ENCODE results near the gene OR10X1. TPM values are rescaled to one million over a fixed set of nuclear protein-coding genes. Genes with fewer than 3 reads are reported as not detected.

Gene OR10X1
- not detected for total RNA-seq
- not detected for polyA plus RNA-seq
- long read RNA-seq, donor 1, result 0 reads
- long read RNA-seq, donor 2, result 0 reads
- long read RNA-seq, donor 3, result 0 reads
- long read RNA-seq, donor 4, result 0 reads
- long read RNA-seq, donor 5, result 0 reads
- long read RNA-seq, donor 6, result 0 reads
- long read RNA-seq, donor 7, result 0 reads
- long read RNA-seq, donor 8, result 0 reads
- long read RNA-seq, donor 9, result 0 reads
- long read RNA-seq, donor 10, result 0 reads

GRCh38 chr1:158579733-158580132, at the start of gene OR10X1:
OR10X1 (minus strand) TSS chr1:158579899; CDS start chr1:158579899, 0 bp downstream.
- Histone ChIP-seq H3K4me3 (no peak within 1 kb of the TSS), H3K4me1 (replicated peaks in 1 of 2) (no peaks in the 10 kb centered on the region), H3K9me3 (replicated peaks in 1 of 3) (no peaks in the 10 kb centered on the region), H3K36me3 (replicated peaks in 1 of 2) (no peaks in the 10 kb centered on the region), H3K27ac (no peak within 1 kb of the TSS), H3K27me3 (no peaks in the 10 kb centered on the region)
- no peak for DNase-seq
- WGBS, 4 donors, result 78 to 91% (median 82%) methylated on average over 1 of the region's 1 CpG
- intact Hi-C loops (cut with DNase I), result no loop called here
- no peak for TF ChIP-seq CTCF (IDR thresholded peaks at IDR 0.05)
- no peak for TF ChIP-seq POLR2A (IDR thresholded peaks at IDR 0.05)

GRCh38 chr1:158613764-158614163, 34.1 kb upstream of the OR10X1 start:
- Histone ChIP-seq H3K4me1 (replicated peaks in 1 of 2) (no peaks in the 10 kb centered on the region), H3K36me3 (replicated peaks in 1 of 2) (no peaks in the 10 kb centered on the region), H3K27me3 (no peaks in the 10 kb centered on the region), H3K9me3 (replicated peaks in 1 of 3) (no peaks in the 10 kb centered on the region), H3K4me3 (no peak overlapping the region), H3K27ac (no peak overlapping the region)
- intact Hi-C loops (cut with DNase I), result no loop called here
- TF ChIP-seq CTCF (IDR thresholded peaks at IDR 0.05) (no peak), POLR2A (IDR thresholded peaks at IDR 0.05) (no peak)
- 76 to 87% (median 84%) methylated on average over 3 of the region's 3 CpGs for WGBS, 4 donors
- DNase-seq, result no peak

GRCh38 chr1:158611916-158612315, 32.2 kb upstream of the OR10X1 start:
- 59 to 79% (median 67%) methylated on average over 3 of the region's 3 CpGs for WGBS, 4 donors
- Histone ChIP-seq H3K27ac (no peak overlapping the region), H3K27me3 (no peaks in the 10 kb centered on the region), H3K36me3 (replicated peaks in 1 of 2) (no peaks in the 10 kb centered on the region), H3K4me3 (no peak overlapping the region), H3K9me3 (replicated peaks in 1 of 3) (no peaks in the 10 kb centered on the region), H3K4me1 (replicated peaks in 1 of 2) (no peaks in the 10 kb centered on the region)
- no peak for DNase-seq
- intact Hi-C loops (cut with DNase I), result no loop called here
- TF ChIP-seq CTCF (IDR thresholded peaks at IDR 0.05) (no peak), POLR2A (IDR thresholded peaks at IDR 0.05) (no peak)

- no peaks in the 10 kb centered on the region for H3K9me3 ChIP-seq (replicated peaks in 1 of 3)
- no peaks in the 10 kb centered on the region for H3K27me3 ChIP-seq
- no peaks in the 10 kb centered on the region for H3K4me1 ChIP-seq (replicated peaks in 1 of 2)
- intact Hi-C loops (cut with DNase I), result no loop called here
- no peak overlapping the region for H3K4me3 ChIP-seq
- TF ChIP-seq CTCF (IDR thresholded peaks at IDR 0.05) (no peak), POLR2A (IDR thresholded peaks at IDR 0.05) (no peak)
- no peaks in the 10 kb centered on the region for H3K36me3 ChIP-seq (replicated peaks in 1 of 2)
- WGBS, 4 donors, result 81 to 90% (median 86%) methylated on average over 1 of the region's 1 CpG
- no peak overlapping the region for H3K27ac ChIP-seq
- DNase-seq, result no peak
These were observed 27.6 kb upstream of the OR10X1 start for GRCh38 chr1:158607296-158607695.
